ENCODE results near the gene GNAZ.

DNA sequence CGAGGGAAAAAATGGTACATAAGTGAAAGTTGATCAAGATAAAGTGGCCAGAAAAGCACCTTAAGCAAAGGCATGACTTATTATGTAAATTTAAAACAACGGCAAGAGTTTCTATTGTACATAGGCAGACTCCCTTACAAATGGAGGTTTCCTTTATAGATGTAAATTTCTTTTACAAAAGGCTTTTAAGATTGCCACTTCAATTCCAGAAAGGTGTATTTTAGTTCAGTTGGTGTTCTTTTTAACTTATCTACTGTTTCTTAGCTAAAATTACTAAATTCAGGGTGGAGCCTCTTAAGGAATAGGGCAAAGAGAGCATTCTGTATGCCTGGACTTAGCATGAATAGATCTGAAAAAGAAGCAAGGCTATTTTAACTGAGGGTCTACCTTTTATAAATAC, 24.9 kb upstream of the GNAZ start:
- TF ChIP-seq, protein P1, sequence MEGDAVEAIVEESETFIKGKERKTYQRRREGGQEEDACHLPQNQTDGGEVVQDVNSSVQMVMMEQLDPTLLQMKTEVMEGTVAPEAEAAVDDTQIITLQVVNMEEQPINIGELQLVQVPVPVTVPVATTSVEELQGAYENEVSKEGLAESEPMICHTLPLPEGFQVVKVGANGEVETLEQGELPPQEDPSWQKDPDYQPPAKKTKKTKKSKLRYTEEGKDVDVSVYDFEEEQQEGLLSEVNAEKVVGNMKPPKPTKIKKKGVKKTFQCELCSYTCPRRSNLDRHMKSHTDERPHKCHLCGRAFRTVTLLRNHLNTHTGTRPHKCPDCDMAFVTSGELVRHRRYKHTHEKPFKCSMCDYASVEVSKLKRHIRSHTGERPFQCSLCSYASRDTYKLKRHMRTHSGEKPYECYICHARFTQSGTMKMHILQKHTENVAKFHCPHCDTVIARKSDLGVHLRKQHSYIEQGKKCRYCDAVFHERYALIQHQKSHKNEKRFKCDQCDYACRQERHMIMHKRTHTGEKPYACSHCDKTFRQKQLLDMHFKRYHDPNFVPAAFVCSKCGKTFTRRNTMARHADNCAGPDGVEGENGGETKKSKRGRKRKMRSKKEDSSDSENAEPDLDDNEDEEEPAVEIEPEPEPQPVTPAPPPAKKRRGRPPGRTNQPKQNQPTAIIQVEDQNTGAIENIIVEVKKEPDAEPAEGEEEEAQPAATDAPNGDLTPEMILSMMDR (IDR thresholded peaks at IDR 0.05; ENCODE audit: low read depth, low read length, poor library complexity, severe bottlenecking), result no peak
- no peak for TF ChIP-seq EZH2phosphoT487 (IDR thresholded peaks at IDR 0.05; ENCODE audit: borderline replicate concordance, low read length)
